Measurements from ENCODE around the gene LDAF1.

LDAF1 gene

GRCh38 chr16:21175397-21175796 lies 16.9 kb downstream of the LDAF1 start:
- DNase-seq (ENCODE audit: insufficient read length, low spot score) (no peak), FAIRE-seq (no peak)
- TF ChIP-seq TAF1 (IDR thresholded peaks at IDR 0.05; ENCODE audit: low read depth, low read length) (no peak), POU2F2 (IDR thresholded peaks at IDR 0.05; ENCODE audit: low read depth, low read length) (no peak), POLR2AphosphoS5 (IDR thresholded peaks at IDR 0.05; ENCODE audit: low read depth, low read length) (no peak), POLR2A (IDR thresholded peaks at IDR 0.05; ENCODE audit: low read depth, low read length) (no peak), SPI1 (IDR thresholded peaks at IDR 0.05; ENCODE audit: low read depth, low read length) (no peak), PAX5 (IDR thresholded peaks at IDR 0.05; ENCODE audit: insufficient read depth, low read length, severe bottlenecking) (no peak)

DNA sequence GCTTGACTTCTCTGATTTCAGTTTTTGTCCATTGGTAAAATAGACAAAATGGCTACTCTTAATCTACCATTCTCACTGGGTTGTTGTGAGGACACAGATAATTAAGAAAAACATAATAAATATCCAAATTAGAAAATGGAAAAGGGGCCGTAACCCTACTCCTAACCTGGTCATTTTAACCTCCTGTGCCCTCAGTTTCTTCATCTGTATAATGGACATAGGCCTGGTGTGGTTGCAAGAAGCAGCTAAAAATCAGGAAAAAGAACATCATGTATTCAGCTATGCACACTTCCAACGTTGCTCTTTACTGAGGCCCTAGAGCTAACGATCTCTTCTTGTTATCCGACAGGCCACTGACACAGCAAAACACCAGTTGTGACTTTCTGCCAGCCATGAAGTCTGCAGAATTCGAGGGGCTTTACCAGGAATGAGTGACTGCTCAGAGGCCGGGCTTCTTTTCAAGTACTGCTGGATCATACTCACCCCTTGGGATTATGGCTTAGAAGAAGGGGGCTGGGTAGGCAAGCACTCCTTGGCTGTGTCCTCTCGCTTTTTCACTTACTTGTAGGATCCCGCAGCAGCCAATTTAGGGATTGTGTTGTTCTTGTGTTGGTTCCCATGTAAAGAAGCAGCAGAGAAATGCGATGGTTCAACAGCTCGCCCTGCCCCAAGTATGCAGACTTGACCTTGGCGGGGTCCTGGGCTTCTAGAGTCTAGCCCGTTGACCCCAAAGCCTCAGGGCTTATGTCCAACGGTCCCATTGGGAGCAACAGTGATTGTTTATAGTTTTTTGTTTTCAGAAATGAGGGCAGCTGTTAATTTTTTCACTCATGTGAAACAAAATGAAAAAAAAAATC lies 20.9 kb downstream of the LDAF1 start:
- DNase-seq (ENCODE audit: insufficient read length, low spot score), result no peak
- TF ChIP-seq POLR2A (IDR thresholded peaks at IDR 0.05; ENCODE audit: low read depth, low read length) (no peak), POLR2AphosphoS5 (IDR thresholded peaks at IDR 0.05; ENCODE audit: low read depth, low read length) (no peak), TAF1 (IDR thresholded peaks at IDR 0.05; ENCODE audit: low read depth, low read length) (no peak), POU2F2 (IDR thresholded peaks at IDR 0.05; ENCODE audit: low read depth, low read length) (no peak), SPI1 (IDR thresholded peaks at IDR 0.05; ENCODE audit: low read depth, low read length) (no peak), PAX5 (IDR thresholded peaks at IDR 0.05; ENCODE audit: insufficient read depth, low read length, severe bottlenecking) (no peak)
- no peak for FAIRE-seq

DNA sequence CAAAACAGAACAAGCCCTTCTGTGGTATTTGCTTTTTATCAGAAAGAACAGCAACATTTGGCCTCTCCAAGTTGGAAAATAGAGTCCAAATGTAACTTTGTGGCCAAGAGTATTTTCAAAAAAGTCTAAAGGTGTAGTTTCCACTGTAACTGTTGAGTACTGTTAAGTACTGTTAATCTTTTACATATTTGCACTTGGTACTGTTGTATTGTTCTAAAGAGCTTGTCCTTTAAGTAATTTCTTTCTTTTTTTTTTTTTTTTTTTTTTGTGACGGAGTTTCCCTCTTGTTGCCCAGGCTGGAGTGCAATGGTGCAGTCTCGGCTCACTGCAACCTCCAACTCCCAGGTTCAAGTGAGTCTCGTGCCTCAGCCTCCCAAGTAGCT lies 21.5 kb downstream of the LDAF1 start:
- DNase-seq (ENCODE audit: insufficient read length, low spot score), result no peak
- FAIRE-seq, result no peak
- TF ChIP-seq PAX5 (IDR thresholded peaks at IDR 0.05; ENCODE audit: insufficient read depth, low read length, severe bottlenecking), result no peak
- no peak for TF ChIP-seq TAF1 (IDR thresholded peaks at IDR 0.05; ENCODE audit: low read depth, low read length)
- TF ChIP-seq POLR2AphosphoS5 (IDR thresholded peaks at IDR 0.05; ENCODE audit: low read depth, low read length), result no peak
- no peak for TF ChIP-seq SPI1 (IDR thresholded peaks at IDR 0.05; ENCODE audit: low read depth, low read length)
- TF ChIP-seq POLR2A (IDR thresholded peaks at IDR 0.05; ENCODE audit: low read depth, low read length), result no peak
- TF ChIP-seq POU2F2 (IDR thresholded peaks at IDR 0.05; ENCODE audit: low read depth, low read length), result no peak

- TF ChIP-seq SPI1 (IDR thresholded peaks at IDR 0.05; ENCODE audit: low read depth, low read length) (no peak), PAX5 (IDR thresholded peaks at IDR 0.05; ENCODE audit: insufficient read depth, low read length, severe bottlenecking) (no peak), POLR2A (IDR thresholded peaks at IDR 0.05; ENCODE audit: low read depth, low read length) (no peak), POU2F2 (IDR thresholded peaks at IDR 0.05; ENCODE audit: low read depth, low read length) (no peak), POLR2AphosphoS5 (IDR thresholded peaks at IDR 0.05; ENCODE audit: low read depth, low read length) (no peak), TAF1 (IDR thresholded peaks at IDR 0.05; ENCODE audit: low read depth, low read length) (no peak)
- DNase-seq (ENCODE audit: insufficient read length, low spot score) (no peak), FAIRE-seq (no peak)
Observed at GRCh38 chr16:21183995-21184394, 25.5 kb downstream of the LDAF1 start.

DNA sequence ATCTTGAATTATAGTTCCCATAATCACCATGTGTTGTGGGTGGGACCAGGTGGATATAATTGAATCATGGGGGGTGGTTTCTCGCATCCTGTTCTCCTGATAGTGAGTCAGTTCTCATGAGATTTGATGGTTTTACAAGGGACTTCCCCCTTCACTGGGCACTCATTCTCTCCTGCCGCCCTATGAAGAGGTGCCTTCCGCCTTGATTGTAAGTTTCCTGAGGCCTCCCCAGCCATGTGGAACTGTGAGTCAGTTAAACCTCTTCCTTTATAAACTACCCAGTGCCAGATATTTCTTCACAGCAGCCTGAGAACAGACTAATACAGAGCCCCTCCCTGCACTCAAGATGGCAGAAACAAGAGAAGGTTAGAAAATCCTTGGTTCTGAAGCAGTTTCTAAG lies 26.4 kb downstream of the LDAF1 start:
- TF ChIP-seq PAX5 (IDR thresholded peaks at IDR 0.05; ENCODE audit: insufficient read depth, low read length, severe bottlenecking), result no peak
- TF ChIP-seq POU2F2 (IDR thresholded peaks at IDR 0.05; ENCODE audit: low read depth, low read length), result no peak
- no peak for TF ChIP-seq POLR2AphosphoS5 (IDR thresholded peaks at IDR 0.05; ENCODE audit: low read depth, low read length)
- TF ChIP-seq POLR2A (IDR thresholded peaks at IDR 0.05; ENCODE audit: low read depth, low read length), result no peak
- TF ChIP-seq TAF1 (IDR thresholded peaks at IDR 0.05; ENCODE audit: low read depth, low read length), result no peak
- TF ChIP-seq SPI1 (IDR thresholded peaks at IDR 0.05; ENCODE audit: low read depth, low read length), result no peak
- no peak for FAIRE-seq
- no peak for DNase-seq (ENCODE audit: insufficient read length, low spot score)

DNA sequence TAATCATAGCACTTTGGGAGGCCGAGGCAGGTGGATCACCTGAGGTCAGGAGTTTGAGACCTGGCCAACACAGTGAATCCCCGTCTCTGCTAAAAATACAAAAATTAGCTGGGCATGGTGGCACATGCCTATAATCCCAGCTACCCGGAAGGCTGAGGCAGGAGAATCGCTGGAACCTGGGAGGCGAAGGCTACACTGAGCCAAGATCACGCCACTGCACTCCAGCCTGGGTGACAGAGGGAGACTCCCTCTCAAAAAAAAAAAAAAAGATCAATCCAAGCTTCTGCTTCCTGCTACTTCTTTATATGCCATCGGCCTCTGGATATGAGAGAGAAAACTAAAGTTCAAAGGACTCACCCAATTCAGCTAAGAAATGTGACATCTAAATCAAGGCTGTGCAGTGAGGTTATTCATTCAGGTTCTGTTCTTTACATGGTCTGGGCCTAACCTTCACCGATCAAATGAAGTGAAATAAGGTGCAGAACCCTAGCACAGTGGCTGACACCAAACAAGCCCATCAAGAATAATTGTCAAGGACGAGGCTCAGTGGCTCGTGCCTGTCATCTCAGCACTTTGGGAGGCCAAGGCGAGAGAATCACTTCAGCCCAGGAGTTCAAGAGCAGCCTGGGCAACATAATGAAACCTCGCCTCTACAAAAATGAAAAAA lies 27.3 kb downstream of the LDAF1 start:
- TF ChIP-seq SPI1 (IDR thresholded peaks at IDR 0.05; ENCODE audit: low read depth, low read length), result no peak
- FAIRE-seq (no peak), DNase-seq (ENCODE audit: insufficient read length, low spot score) (no peak)

DNA sequence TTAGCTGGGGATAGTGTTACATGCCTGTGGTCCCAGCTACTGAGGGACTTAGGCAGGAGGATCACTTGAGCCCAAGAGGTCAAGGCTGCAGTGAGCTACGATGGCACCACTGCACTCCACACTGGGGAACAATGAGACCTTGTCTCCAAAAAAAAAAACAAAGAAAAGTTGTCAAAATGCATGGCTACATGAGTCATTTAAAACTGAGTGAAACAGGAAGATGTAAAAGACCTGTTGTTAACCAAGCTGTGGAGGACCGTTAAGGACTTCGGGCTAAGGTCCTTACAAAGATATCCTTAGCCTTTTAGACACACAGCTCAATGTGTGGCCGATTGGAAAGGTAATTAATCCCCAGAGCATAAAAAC lies 27.8 kb downstream of the LDAF1 start:
- no peak for DNase-seq (ENCODE audit: insufficient read length, low spot score)
- FAIRE-seq, result no peak
- TF ChIP-seq POU2F2 (IDR thresholded peaks at IDR 0.05; ENCODE audit: low read depth, low read length) (no peak), SPI1 (IDR thresholded peaks at IDR 0.05; ENCODE audit: low read depth, low read length) (no peak), TAF1 (IDR thresholded peaks at IDR 0.05; ENCODE audit: low read depth, low read length) (no peak), POLR2AphosphoS5 (IDR thresholded peaks at IDR 0.05; ENCODE audit: low read depth, low read length) (no peak), POLR2A (IDR thresholded peaks at IDR 0.05; ENCODE audit: low read depth, low read length) (no peak), PAX5 (IDR thresholded peaks at IDR 0.05; ENCODE audit: insufficient read depth, low read length, severe bottlenecking) (no peak)

GRCh38 chr16:21189311-21189710 lies 30.8 kb downstream of the LDAF1 start:
- FAIRE-seq (no peak), DNase-seq (ENCODE audit: insufficient read length, low spot score) (no peak)
- TF ChIP-seq POLR2A (IDR thresholded peaks at IDR 0.05; ENCODE audit: low read depth, low read length) (no peak), PAX5 (IDR thresholded peaks at IDR 0.05; ENCODE audit: insufficient read depth, low read length, severe bottlenecking) (no peak), SPI1 (IDR thresholded peaks at IDR 0.05; ENCODE audit: low read depth, low read length) (no peak), TAF1 (IDR thresholded peaks at IDR 0.05; ENCODE audit: low read depth, low read length) (no peak), POU2F2 (IDR thresholded peaks at IDR 0.05; ENCODE audit: low read depth, low read length) (no peak), POLR2AphosphoS5 (IDR thresholded peaks at IDR 0.05; ENCODE audit: low read depth, low read length) (no peak)

DNA sequence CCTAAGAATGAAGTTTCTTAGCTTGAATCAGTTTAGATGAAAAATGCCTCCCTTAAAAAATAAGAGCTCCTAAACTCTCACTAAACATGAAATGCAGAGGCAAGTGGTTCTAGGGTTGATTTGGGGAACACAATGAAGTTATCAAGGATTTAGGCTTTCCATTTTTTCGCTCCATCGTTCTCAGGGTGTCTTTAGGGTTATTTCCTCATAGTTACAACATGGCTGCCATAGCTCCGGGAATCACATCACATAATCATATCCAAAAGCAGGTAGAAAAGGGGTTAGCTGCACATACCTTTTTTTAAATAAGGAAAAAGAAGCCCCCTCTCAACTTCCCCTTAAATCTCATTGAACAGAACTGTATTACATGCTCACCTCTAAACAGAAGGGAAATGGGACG lies 31.5 kb downstream of the LDAF1 start:
- FAIRE-seq (no peak), DNase-seq (ENCODE audit: insufficient read length, low spot score) (no peak)
- TF ChIP-seq SPI1 (IDR thresholded peaks at IDR 0.05; ENCODE audit: low read depth, low read length) (no peak), POLR2AphosphoS5 (IDR thresholded peaks at IDR 0.05; ENCODE audit: low read depth, low read length) (no peak), TAF1 (IDR thresholded peaks at IDR 0.05; ENCODE audit: low read depth, low read length) (no peak), POLR2A (IDR thresholded peaks at IDR 0.05; ENCODE audit: low read depth, low read length) (no peak), PAX5 (IDR thresholded peaks at IDR 0.05; ENCODE audit: insufficient read depth, low read length, severe bottlenecking) (no peak), POU2F2 (IDR thresholded peaks at IDR 0.05; ENCODE audit: low read depth, low read length) (no peak)

Data from GM12891 (cell line).